K562 (cell line): ENCODE measurements around the gene MED22. TPM values are rescaled to one million over a fixed set of nuclear protein-coding genes. Genes with fewer than 3 reads are reported as not detected.

Source experiments
- DNMT1 ChIP-seq: fragments of 450-650 bp; IDR thresholded peaks from 2 replicates; pipeline ENCODE4 v1.6.1; 2016; ENCODE audit warnings: antibody characterized with exemption, mild to moderate bottlenecking
- FOXJ2 ChIP-seq: fragments of 200-800 bp; sonication (Bioruptor generic); IDR thresholded peaks from 2 replicates; pipeline ENCODE4 v1.6.1; 2016; ENCODE audit warnings: missing genetic modification characterization, missing compliant biosample characterization
- GABPB1 ChIP-seq: sonication (generic); formaldehyde crosslinking; IDR thresholded peaks from 2 replicates; pipeline ENCODE4 v1.8.0; 2022; ENCODE audit warnings: mild to moderate bottlenecking, missing genetic modification reagents
- IRF2 ChIP-seq: sonication (generic); formaldehyde crosslinking; IDR thresholded peaks from 2 replicates; pipeline ENCODE4 v1.8.1; 2022; ENCODE audit warnings: mild to moderate bottlenecking, missing genetic modification reagents
- L3MBTL2 ChIP-seq: fragments of 450-650 bp; IDR thresholded peaks from 2 replicates; pipeline ENCODE4 v1.6.1; 2016; ENCODE audit warnings: mild to moderate bottlenecking, moderate library complexity
- NFIX ChIP-seq: fragments of 250-450 bp; sonication (Bioruptor Pico); IDR thresholded peaks from 2 replicates; pipeline ENCODE4 v1.4.0; 2020; ENCODE audit warnings: low read depth, mild to moderate bottlenecking, moderate library complexity
- SIN3A ChIP-seq, 2 experiments: fragments of 150-350 bp in 1 of 2; IDR thresholded peaks; 2 replicates each; pipeline ENCODE4 v1.6.1; 2011 to 2016; ENCODE audit warnings: borderline replicate concordance in 2 of 2, low read depth in 2 of 2, low read length in 2 of 2, mild to moderate bottlenecking in 2 of 2, moderate library complexity in 2 of 2; ENCODE audit not compliant: control insufficient read depth in 1 of 2
- SIX5 ChIP-seq, 2 experiments: IDR thresholded peaks; 2 replicates each; pipeline ENCODE4 v1.6.1; 2011; ENCODE audit warnings: low read length in 2 of 2, borderline replicate concordance in 1 of 2, low read depth in 1 of 2, mild to moderate bottlenecking in 1 of 2, moderate library complexity in 1 of 2; ENCODE audit not compliant: insufficient read depth in 1 of 2
- ZNF282 ChIP-seq: sonication (generic); formaldehyde crosslinking; IDR thresholded peaks from 2 replicates; pipeline ENCODE4 v1.8.1; 2023; ENCODE audit warnings: missing genetic modification reagents
- ZNF316 ChIP-seq: fragments of 450-650 bp; IDR thresholded peaks from 2 replicates; pipeline ENCODE4 v1.6.1; 2016
- ZNF347 ChIP-seq: fragments of 450-650 bp; formaldehyde crosslinking; IDR thresholded peaks from 2 replicates; pipeline ENCODE4 v1.4.0; 2020; ENCODE audit warnings: low read depth, mild to moderate bottlenecking, moderate library complexity
- ZNF717 ChIP-seq: fragments of 250-450 bp; sonication (Bioruptor Pico); IDR thresholded peaks from 2 replicates; pipeline ENCODE4 v1.5.0; 2021
- polyA plus RNA-seq, 8 experiments: library from polyadenylated mRNA; depleted of rRNA in 4 of 8; stranded (reverse) in 5 of 8; unstranded in 3 of 8; fragments of >200 nt; fragmentation: Nextera tagmentation in 2 of 8; fragmentation: Illumina TruSeq in 1 of 8; extraction: Ambion mirVana in 2 of 8; extraction: Trizol in 1 of 8; gene quantifications; 2 replicates each; pipeline versions ENCODE4 v1.2.1 to v1.2.3, GENCODE V29; 2011 to 2014; ENCODE audit warnings: inconsistent platforms in 1 of 8, missing spikeins in 1 of 8
- total RNA-seq, 7 experiments: library from RNA; depleted of rRNA in 6 of 7; stranded (reverse); fragments of >200 nt in 6 of 7; fragmentation: Illumina TruSeq in 2 of 7; extraction: Trizol in 2 of 7; gene quantifications; 2 replicates each; pipeline versions ENCODE4 v1.2.1 to v1.2.3, GENCODE V29; 2011 to 2021; ENCODE audit warnings: low replicate concordance in 1 of 7
- TF ChIP-seq, protein P1 (sequence below): fragments of 250-450 bp; sonication (Bioruptor Pico); IDR thresholded peaks from 2 replicates; pipeline ENCODE4 v1.8.0; 2022; ENCODE audit warnings: inconsistent platforms
- TF ChIP-seq, protein P2 (sequence below): fragments of 250-450 bp; sonication (Bioruptor Pico); IDR thresholded peaks from 2 replicates; pipeline ENCODE4 v1.5.0; 2020; ENCODE audit warnings: mild to moderate bottlenecking, borderline replicate concordance
- TF ChIP-seq, protein P3 (sequence below): sonication (generic); formaldehyde crosslinking; IDR thresholded peaks from 2 replicates; pipeline ENCODE4 v1.8.1; 2023; ENCODE audit warnings: mild to moderate bottlenecking, missing genetic modification reagents
- TF ChIP-seq, protein P4 (sequence below), 2 experiments: fragments of 450-650 bp; IDR thresholded peaks; 2 replicates each; pipeline ENCODE4 v1.6.1; 2018; ENCODE audit warnings: mild to moderate bottlenecking in 2 of 2, low read depth in 1 of 2; ENCODE audit not compliant: partially characterized antibody in 2 of 2

Gene MED22
- total and polyA plus RNA-seq, 9 of the 15 experiments (the other 6 are each of a cell fraction or from before 2014, with no cell fraction given), result 0.73 to 35.6 (median 22.3) TPM

DNA sequence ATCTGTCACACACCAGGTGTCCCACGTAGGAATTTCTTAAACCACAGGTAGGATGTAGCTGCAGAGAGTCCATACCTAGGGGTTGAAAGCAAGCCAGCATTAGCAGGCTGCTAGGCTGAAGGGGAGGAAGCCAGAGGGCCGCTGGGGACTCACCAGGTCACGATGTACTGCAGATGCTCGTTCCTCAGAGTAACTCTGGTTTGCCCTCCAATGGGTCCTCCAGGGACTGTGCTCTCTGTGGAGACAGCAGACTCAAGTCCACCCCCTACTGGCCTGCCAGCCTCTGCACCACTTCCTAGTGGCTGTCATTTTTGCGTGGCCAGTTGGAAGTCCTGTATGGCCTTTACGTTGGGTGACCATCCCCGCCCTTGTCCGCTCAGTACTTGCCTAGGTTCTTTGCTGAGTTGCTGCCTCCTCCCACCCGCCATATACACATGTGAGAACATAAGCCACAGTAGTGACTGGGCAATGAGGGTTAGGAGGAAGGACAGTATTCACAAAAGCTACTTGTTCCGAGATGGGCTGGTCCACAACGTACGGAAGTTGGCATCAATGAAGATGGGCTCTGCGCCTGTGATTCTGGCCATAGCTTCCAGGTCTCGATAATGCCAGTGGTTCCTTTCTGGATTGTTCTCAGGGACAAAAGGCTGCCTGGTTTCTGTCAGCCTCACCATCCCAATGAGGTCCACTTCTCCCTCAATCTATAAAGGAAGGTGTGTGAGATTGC lies 4.1 kb upstream of the MED22 start (continued):
- TF ChIP-seq ZNF717 (CRISPR knock-in tag) (no peak), SIN3A (IDR thresholded peaks at IDR 0.05; ENCODE audit: borderline replicate concordance in 2 of 2, control insufficient read depth in 1 of 2, low read depth in 2 of 2, low read length in 2 of 2) (peak in 1 of 2 experiments; percentile 54; a peak in 1 of 4 replicates), FOXJ2 (no peak), SIX5 (IDR thresholded peaks at IDR 0.05; ENCODE audit: borderline replicate concordance in 1 of 2, insufficient read depth in 1 of 2, low read depth in 1 of 2, low read length in 2 of 2) (no peak), ZNF282 (CRISPR knock-in tag) (no peak), ZNF347 (CRISPR knock-in tag) (no peak), DNMT1 (no peak), L3MBTL2 (peak; percentile 42; the same call in 1 of the 2 replicates), IRF2 (CRISPR knock-in tag) (no peak), GABPB1 (CRISPR knock-in tag) (peak; percentile 68), NFIX (CRISPR knock-in tag) (no peak), ZNF316 (no peak)
- TF ChIP-seq, protein P1, sequence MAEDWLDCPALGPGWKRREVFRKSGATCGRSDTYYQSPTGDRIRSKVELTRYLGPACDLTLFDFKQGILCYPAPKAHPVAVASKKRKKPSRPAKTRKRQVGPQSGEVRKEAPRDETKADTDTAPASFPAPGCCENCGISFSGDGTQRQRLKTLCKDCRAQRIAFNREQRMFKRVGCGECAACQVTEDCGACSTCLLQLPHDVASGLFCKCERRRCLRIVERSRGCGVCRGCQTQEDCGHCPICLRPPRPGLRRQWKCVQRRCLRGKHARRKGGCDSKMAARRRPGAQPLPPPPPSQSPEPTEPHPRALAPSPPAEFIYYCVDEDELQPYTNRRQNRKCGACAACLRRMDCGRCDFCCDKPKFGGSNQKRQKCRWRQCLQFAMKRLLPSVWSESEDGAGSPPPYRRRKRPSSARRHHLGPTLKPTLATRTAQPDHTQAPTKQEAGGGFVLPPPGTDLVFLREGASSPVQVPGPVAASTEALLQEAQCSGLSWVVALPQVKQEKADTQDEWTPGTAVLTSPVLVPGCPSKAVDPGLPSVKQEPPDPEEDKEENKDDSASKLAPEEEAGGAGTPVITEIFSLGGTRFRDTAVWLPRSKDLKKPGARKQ, result no peak
- TF ChIP-seq, protein P2, sequence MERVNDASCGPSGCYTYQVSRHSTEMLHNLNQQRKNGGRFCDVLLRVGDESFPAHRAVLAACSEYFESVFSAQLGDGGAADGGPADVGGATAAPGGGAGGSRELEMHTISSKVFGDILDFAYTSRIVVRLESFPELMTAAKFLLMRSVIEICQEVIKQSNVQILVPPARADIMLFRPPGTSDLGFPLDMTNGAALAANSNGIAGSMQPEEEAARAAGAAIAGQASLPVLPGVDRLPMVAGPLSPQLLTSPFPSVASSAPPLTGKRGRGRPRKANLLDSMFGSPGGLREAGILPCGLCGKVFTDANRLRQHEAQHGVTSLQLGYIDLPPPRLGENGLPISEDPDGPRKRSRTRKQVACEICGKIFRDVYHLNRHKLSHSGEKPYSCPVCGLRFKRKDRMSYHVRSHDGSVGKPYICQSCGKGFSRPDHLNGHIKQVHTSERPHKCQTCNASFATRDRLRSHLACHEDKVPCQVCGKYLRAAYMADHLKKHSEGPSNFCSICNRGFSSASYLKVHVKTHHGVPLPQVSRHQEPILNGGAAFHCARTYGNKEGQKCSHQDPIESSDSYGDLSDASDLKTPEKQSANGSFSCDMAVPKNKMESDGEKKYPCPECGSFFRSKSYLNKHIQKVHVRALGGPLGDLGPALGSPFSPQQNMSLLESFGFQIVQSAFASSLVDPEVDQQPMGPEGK (CRISPR knock-in tag), result no peak
- TF ChIP-seq, protein P3, sequence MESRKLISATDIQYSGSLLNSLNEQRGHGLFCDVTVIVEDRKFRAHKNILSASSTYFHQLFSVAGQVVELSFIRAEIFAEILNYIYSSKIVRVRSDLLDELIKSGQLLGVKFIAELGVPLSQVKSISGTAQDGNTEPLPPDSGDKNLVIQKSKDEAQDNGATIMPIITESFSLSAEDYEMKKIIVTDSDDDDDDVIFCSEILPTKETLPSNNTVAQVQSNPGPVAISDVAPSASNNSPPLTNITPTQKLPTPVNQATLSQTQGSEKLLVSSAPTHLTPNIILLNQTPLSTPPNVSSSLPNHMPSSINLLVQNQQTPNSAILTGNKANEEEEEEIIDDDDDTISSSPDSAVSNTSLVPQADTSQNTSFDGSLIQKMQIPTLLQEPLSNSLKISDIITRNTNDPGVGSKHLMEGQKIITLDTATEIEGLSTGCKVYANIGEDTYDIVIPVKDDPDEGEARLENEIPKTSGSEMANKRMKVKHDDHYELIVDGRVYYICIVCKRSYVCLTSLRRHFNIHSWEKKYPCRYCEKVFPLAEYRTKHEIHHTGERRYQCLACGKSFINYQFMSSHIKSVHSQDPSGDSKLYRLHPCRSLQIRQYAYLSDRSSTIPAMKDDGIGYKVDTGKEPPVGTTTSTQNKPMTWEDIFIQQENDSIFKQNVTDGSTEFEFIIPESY (CRISPR knock-in tag), result peak; percentile 96
- TF ChIP-seq, protein P4, sequence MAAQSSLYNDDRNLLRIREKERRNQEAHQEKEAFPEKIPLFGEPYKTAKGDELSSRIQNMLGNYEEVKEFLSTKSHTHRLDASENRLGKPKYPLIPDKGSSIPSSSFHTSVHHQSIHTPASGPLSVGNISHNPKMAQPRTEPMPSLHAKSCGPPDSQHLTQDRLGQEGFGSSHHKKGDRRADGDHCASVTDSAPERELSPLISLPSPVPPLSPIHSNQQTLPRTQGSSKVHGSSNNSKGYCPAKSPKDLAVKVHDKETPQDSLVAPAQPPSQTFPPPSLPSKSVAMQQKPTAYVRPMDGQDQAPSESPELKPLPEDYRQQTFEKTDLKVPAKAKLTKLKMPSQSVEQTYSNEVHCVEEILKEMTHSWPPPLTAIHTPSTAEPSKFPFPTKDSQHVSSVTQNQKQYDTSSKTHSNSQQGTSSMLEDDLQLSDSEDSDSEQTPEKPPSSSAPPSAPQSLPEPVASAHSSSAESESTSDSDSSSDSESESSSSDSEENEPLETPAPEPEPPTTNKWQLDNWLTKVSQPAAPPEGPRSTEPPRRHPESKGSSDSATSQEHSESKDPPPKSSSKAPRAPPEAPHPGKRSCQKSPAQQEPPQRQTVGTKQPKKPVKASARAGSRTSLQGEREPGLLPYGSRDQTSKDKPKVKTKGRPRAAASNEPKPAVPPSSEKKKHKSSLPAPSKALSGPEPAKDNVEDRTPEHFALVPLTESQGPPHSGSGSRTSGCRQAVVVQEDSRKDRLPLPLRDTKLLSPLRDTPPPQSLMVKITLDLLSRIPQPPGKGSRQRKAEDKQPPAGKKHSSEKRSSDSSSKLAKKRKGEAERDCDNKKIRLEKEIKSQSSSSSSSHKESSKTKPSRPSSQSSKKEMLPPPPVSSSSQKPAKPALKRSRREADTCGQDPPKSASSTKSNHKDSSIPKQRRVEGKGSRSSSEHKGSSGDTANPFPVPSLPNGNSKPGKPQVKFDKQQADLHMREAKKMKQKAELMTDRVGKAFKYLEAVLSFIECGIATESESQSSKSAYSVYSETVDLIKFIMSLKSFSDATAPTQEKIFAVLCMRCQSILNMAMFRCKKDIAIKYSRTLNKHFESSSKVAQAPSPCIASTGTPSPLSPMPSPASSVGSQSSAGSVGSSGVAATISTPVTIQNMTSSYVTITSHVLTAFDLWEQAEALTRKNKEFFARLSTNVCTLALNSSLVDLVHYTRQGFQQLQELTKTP (IDR thresholded peaks at IDR 0.05; ENCODE audit: low read depth in 1 of 2, partially characterized antibody in 2 of 2), result no peak
